Activated naive CD4-positive, alpha-beta T cell treated with anti-CD3 and anti-CD28 coated beads for 36 hours (primary cell): ENCODE data around the gene CDH13. TPM values are rescaled to one million over a fixed set of nuclear protein-coding genes. Genes with fewer than 3 reads are reported as not detected.

Experiments
- CTCF ChIA-PET: fragments of 350-600 bp; sonication (Branson Sonifier 250); formaldehyde crosslinking; loops from one replicate; lab custom pipeline; 2021; ENCODE audit warnings: antibody characterized with exemption; lab: Charles Lee
- DNase-seq: peaks from one replicate; pipeline ENCODE4 v3.0.0-alpha.2; 2020
- H3K27ac Mint-ChIP-seq: one replicate; pipeline ENCODE4 v1.8.0; 2021; ENCODE audit warnings: mild to moderate bottlenecking, mixed read lengths
- H3K27me3 Mint-ChIP-seq: one replicate; pipeline ENCODE4 v1.8.0; 2021; ENCODE audit warnings: low read depth, mixed read lengths
- H3K36me3 Mint-ChIP-seq: one replicate; pipeline ENCODE4 v1.8.0; 2021; ENCODE audit warnings: low read depth, mixed read lengths
- H3K4me1 Mint-ChIP-seq: one replicate; pipeline ENCODE4 v1.8.0; 2021; ENCODE audit warnings: low read depth, mixed read lengths
- H3K4me3 Mint-ChIP-seq: one replicate; pipeline ENCODE4 v1.8.0; 2021; ENCODE audit warnings: mild to moderate bottlenecking, moderate library complexity, mixed read lengths
- H3K9me3 Mint-ChIP-seq: one replicate; pipeline ENCODE4 v1.8.0; 2021; ENCODE audit warnings: mixed read lengths
- intact Hi-C: fragments of 100-400 bp; cut with micrococcal nuclease; formaldehyde crosslinking; loops from one replicate; pipeline ENCODE4 v1.15.1; 2023
- total RNA-seq, 2 experiments: library from RNA; stranded (reverse); gene quantifications; one replicate each; pipeline ENCODE4 v1.2.3, GENCODE V29; 2021

Gene CDH13
- total RNA-seq, 2 experiments from 2014 or later = not detected

DNA sequence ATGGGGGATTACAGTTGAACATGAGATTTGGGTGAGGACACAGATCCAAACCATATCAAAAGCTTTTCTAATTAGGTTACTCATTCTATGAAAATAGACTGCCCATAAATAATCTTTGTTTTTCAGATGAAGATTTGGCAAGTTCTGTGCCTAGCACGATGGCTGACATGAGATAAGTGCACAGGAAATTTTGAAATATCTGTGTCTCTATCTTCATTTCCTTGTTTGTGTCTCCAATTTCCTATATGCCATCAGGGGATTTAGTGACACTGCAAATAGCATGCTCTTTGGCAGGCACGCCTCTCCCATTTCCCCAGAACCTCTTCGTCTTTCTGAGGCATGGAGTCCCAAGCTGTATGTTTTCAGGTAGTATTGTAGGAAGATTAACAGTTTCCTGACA is 544.6 kb downstream of the CDH13 start:
- no peak for DNase-seq
- H3K4me1 Mint-ChIP-seq = no peaks in the 10 kb centered on the region
- no peak overlapping the region for H3K4me3 Mint-ChIP-seq
- no peaks in the 10 kb centered on the region for H3K9me3 Mint-ChIP-seq
- H3K27me3 Mint-ChIP-seq = no peaks in the 10 kb centered on the region
- CTCF ChIA-PET = no interaction called here
- intact Hi-C loops = no loop called here
- H3K27ac Mint-ChIP-seq = no peak overlapping the region
- H3K36me3 Mint-ChIP-seq = no peaks in the 10 kb centered on the region

- intact Hi-C loops = no loop called here
- H3K27ac Mint-ChIP-seq = no peak overlapping the region
- no peaks in the 10 kb centered on the region for H3K9me3 Mint-ChIP-seq
These were observed 547.9 kb downstream of the CDH13 start for GRCh38 chr16:83174671-83175070.

DNA sequence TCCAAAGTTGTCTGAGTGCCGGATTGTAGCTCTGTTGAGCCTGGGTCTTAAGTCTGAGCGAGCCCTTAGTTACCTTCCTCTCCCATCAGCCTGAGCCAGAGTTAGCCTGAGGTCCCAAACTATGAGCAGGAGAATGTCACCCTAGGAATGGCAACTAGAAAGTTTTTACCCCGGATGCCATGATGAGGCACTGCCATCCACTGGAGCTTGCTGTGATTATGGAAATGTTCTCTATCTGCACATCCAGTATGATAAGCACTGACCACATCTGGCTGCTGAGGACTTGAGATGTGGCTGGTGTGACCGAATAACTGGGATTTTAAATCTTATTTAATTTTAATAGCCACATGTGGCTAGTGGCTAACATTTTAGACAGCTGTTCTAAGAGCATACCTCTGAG is 550.0 kb downstream of the CDH13 start:
- H3K4me1 Mint-ChIP-seq = no peaks in the 10 kb centered on the region

More at GRCh38 chr16:83174671-83175070, 547.9 kb downstream of the CDH13 start:
- CTCF ChIA-PET = no interaction called here
- no peaks in the 10 kb centered on the region for H3K36me3 Mint-ChIP-seq
- DNase-seq = no peak
- no peaks in the 10 kb centered on the region for H3K4me1 Mint-ChIP-seq
- no peaks in the 10 kb centered on the region for H3K27me3 Mint-ChIP-seq
- no peak overlapping the region for H3K4me3 Mint-ChIP-seq

GRCh38 chr16:83185902-83186301 is 559.1 kb downstream of the CDH13 start:
- no peaks in the 10 kb centered on the region for H3K36me3 Mint-ChIP-seq
- H3K9me3 Mint-ChIP-seq = no peaks in the 10 kb centered on the region
- no peaks in the 10 kb centered on the region for H3K27me3 Mint-ChIP-seq
- H3K27ac Mint-ChIP-seq = no peak overlapping the region
- H3K4me1 Mint-ChIP-seq = peaks cover 2% of the 10 kb centered on the region
- H3K4me3 Mint-ChIP-seq = no peak overlapping the region
- intact Hi-C loops = no loop called here
- CTCF ChIA-PET = no interaction called here
- DNase-seq = no peak

More for the DNA sequence above, 550.0 kb downstream of the CDH13 start:
- Mint-ChIP-seq H3K27ac (no peak overlapping the region), H3K36me3 (no peaks in the 10 kb centered on the region), H3K4me3 (no peak overlapping the region), H3K9me3 (no peaks in the 10 kb centered on the region), H3K27me3 (no peaks in the 10 kb centered on the region)
- CTCF ChIA-PET = no interaction called here
- intact Hi-C loops = no loop called here
- no peak for DNase-seq

DNA sequence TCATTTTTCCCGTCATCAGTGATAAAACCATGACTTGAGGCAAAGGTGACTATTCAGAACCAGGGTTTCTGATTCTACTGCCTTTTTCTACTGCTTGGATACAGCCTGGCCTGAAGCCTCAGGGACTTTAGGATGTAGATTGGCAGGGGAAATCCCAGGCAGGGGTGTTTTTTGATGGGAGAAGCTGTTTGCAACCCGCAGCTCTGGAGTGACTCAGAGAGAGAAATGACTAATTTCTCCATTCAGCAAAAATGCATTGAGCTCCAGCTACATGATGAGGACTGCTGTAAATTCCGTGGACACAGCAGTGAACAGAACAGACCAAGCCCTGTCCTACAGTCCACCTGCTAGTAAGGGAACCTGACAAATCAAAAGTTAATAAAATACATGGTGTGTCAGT is 560.6 kb downstream of the CDH13 start:
- H3K27me3 Mint-ChIP-seq = peaks cover 3% of the 10 kb centered on the region
- H3K4me1 Mint-ChIP-seq = peaks cover 2% of the 10 kb centered on the region
- DNase-seq = peak; percentile 48
- CTCF ChIA-PET = no interaction called here
- H3K4me3 Mint-ChIP-seq = no peak overlapping the region
- intact Hi-C loops = no loop called here
- no peaks in the 10 kb centered on the region for H3K9me3 Mint-ChIP-seq
- no peaks in the 10 kb centered on the region for H3K36me3 Mint-ChIP-seq
- no peak overlapping the region for H3K27ac Mint-ChIP-seq

DNA sequence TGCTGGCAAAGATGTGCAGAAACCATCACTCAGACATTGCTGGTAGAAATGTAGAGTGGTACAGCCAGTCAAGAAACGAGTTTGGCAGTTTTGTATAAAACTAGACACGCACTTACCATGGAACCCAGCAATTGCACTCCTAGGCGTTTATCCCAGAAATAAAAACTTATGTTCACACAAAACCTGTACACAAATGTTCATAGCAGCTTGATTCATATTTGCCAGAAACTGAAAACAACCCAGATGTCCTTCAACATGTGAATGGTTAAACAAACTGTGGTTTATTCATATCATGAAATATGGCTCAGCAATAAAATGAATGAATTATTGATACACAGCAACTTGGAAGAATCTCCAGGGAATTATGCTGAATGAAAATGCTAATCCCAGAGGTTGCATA is 570.0 kb downstream of the CDH13 start:
- intact Hi-C loops = no loop called here
- Mint-ChIP-seq H3K27ac (no peak overlapping the region), H3K4me1 (no peaks in the 10 kb centered on the region), H3K9me3 (no peaks in the 10 kb centered on the region), H3K4me3 (no peak overlapping the region), H3K27me3 (peaks cover 1% of the 10 kb centered on the region), H3K36me3 (no peaks in the 10 kb centered on the region)
- no peak for DNase-seq
- CTCF ChIA-PET = no interaction called here

DNA sequence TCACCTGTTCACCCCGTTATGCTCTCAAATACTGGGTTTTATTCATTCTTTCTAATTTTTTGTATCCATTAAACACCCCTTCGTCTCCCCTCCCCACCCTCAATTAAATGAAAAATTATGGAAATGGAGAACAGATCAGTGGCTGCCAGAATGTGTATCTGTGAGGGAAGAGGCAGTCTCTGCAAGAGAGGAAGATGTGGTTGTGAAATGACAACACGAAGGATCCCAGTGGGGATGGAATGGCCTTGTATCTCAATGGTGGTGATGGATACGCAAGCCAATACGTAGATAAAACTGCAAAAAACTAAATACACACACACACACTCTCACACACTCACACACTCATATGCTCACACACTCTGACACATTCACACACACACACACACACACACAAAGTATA is 570.7 kb downstream of the CDH13 start:
- intact Hi-C loops = no loop called here
- no peak overlapping the region for H3K27ac Mint-ChIP-seq
- CTCF ChIA-PET = no interaction called here
- no peak for DNase-seq
- H3K9me3 Mint-ChIP-seq = no peaks in the 10 kb centered on the region
- H3K27me3 Mint-ChIP-seq = no peaks in the 10 kb centered on the region
- no peak overlapping the region for H3K4me3 Mint-ChIP-seq
- no peaks in the 10 kb centered on the region for H3K36me3 Mint-ChIP-seq
- no peaks in the 10 kb centered on the region for H3K4me1 Mint-ChIP-seq

- CTCF ChIA-PET = interaction anchor here (0.7 kb wide), 1 partner anchor 20 kb away, joined by 3 read pairs; no protein-coding TSS in a partner anchor
These were observed 572.2 kb downstream of the CDH13 start for GRCh38 chr16:83198977-83199376.

GRCh38 chr16:83200005-83200779 is 573.4 kb downstream of the CDH13 start:
- no peaks in the 10 kb centered on the region for H3K4me1 Mint-ChIP-seq
- CTCF ChIA-PET = interaction anchor here (0.7 to 1.2 kb wide), 3 partner anchors 9 to 793 kb away, joined by 3 read pairs; no protein-coding TSS in a partner anchor
- intact Hi-C loops = no loop called here
- H3K4me3 Mint-ChIP-seq = no peak overlapping the region
- no peaks in the 10 kb centered on the region for H3K27me3 Mint-ChIP-seq
- no peaks in the 10 kb centered on the region for H3K36me3 Mint-ChIP-seq
- DNase-seq = no peak
- H3K9me3 Mint-ChIP-seq = no peaks in the 10 kb centered on the region
- no peak overlapping the region for H3K27ac Mint-ChIP-seq

More at GRCh38 chr16:83198977-83199376, 572.2 kb downstream of the CDH13 start:
- Mint-ChIP-seq H3K27ac (no peak overlapping the region), H3K4me3 (no peak overlapping the region), H3K27me3 (no peaks in the 10 kb centered on the region), H3K4me1 (no peaks in the 10 kb centered on the region), H3K9me3 (no peaks in the 10 kb centered on the region), H3K36me3 (no peaks in the 10 kb centered on the region)
- intact Hi-C loops = no loop called here
- DNase-seq = no peak

DNA sequence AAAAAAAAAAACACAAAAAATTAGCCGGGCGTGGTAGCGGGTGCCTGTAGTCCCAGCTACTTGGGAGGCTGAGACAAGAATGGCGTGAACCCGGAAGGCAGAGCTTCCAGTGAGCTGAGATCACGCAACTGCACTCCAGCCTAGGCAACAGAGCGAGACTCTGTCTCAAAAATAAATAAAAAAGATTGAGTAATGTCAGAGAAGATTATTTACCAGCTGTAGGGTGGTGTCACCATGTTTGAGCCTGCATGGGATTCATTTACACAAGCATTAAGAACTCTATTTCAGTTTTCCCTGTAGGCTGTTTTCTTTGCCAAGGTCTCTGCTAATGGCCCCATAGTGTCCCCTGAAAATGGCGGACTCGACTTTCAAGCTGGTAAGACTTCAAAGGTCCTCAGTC is 575.0 kb downstream of the CDH13 start:
- Mint-ChIP-seq H3K9me3 (no peaks in the 10 kb centered on the region), H3K36me3 (no peaks in the 10 kb centered on the region), H3K27ac (no peak overlapping the region), H3K27me3 (no peaks in the 10 kb centered on the region), H3K4me1 (no peaks in the 10 kb centered on the region), H3K4me3 (no peak overlapping the region)
- no peak for DNase-seq
- CTCF ChIA-PET = no interaction called here
- intact Hi-C loops = no loop called here

DNA sequence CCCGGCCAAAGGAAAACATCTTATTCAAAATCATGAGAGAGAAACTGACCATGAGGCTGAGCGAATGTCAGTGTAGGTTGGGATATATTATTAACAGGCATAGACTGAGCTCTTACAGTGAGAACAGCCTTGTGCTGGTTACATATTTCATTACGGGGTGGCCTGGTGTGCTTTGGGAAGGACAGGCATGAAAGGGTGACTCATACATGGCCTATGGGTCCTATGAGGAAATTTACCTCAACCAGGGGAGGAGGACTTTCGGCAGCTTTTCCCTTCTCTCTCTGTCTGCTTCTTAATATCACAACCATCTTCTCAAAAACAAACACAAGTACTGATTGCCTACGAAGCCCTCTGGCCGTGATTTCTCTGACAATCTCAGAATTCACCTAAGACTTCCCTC is 579.1 kb downstream of the CDH13 start:
- Mint-ChIP-seq H3K27ac (no peak overlapping the region), H3K9me3 (no peaks in the 10 kb centered on the region), H3K36me3 (no peaks in the 10 kb centered on the region), H3K4me3 (no peak overlapping the region), H3K4me1 (no peaks in the 10 kb centered on the region), H3K27me3 (no peaks in the 10 kb centered on the region)
- CTCF ChIA-PET = interaction anchor here (0.7 kb wide), 1 partner anchor 10 kb away, joined by 3 read pairs; no protein-coding TSS in a partner anchor
- intact Hi-C loops = no loop called here
- DNase-seq = no peak

- intact Hi-C loops = no loop called here
- no peaks in the 10 kb centered on the region for H3K4me1 Mint-ChIP-seq
- H3K4me3 Mint-ChIP-seq = no peak overlapping the region
- H3K27ac Mint-ChIP-seq = no peak overlapping the region
- no peaks in the 10 kb centered on the region for H3K9me3 Mint-ChIP-seq
- CTCF ChIA-PET = interaction anchor here (0.7 kb wide), 1 partner anchor 11 kb away, joined by 3 read pairs; no protein-coding TSS in a partner anchor
- no peaks in the 10 kb centered on the region for H3K27me3 Mint-ChIP-seq
- no peaks in the 10 kb centered on the region for H3K36me3 Mint-ChIP-seq
- DNase-seq = no peak
These were observed 579.7 kb downstream of the CDH13 start for GRCh38 chr16:83206426-83206825.

- H3K27ac Mint-ChIP-seq = no peak overlapping the region
- H3K4me1 Mint-ChIP-seq = no peaks in the 10 kb centered on the region
- CTCF ChIA-PET = no interaction called here
- DNase-seq = no peak
- no peak overlapping the region for H3K4me3 Mint-ChIP-seq
- no peaks in the 10 kb centered on the region for H3K27me3 Mint-ChIP-seq
- intact Hi-C loops = no loop called here
- H3K36me3 Mint-ChIP-seq = no peaks in the 10 kb centered on the region
- peaks cover 1% of the 10 kb centered on the region for H3K9me3 Mint-ChIP-seq
These were observed 584.9 kb downstream of the CDH13 start for GRCh38 chr16:83211711-83212110.
